Activated naive CD4-positive, alpha-beta T cell treated with anti-CD3 and anti-CD28 coated beads for 36 hours (primary cell): ENCODE data around the gene CDH13. TPM values are rescaled to one million over a fixed set of nuclear protein-coding genes. Genes with fewer than 3 reads are reported as not detected.

Source experiments
- CTCF ChIA-PET: fragments of 350-600 bp; sonication (Branson Sonifier 250); formaldehyde crosslinking; loops from one replicate; lab custom pipeline; 2021; ENCODE audit warnings: antibody characterized with exemption; lab: Charles Lee
- DNase-seq: peaks from one replicate; pipeline ENCODE4 v3.0.0-alpha.2; 2020
- H3K27ac Mint-ChIP-seq: one replicate; pipeline ENCODE4 v1.8.0; 2021; ENCODE audit warnings: mild to moderate bottlenecking, mixed read lengths
- H3K27me3 Mint-ChIP-seq: one replicate; pipeline ENCODE4 v1.8.0; 2021; ENCODE audit warnings: low read depth, mixed read lengths
- H3K36me3 Mint-ChIP-seq: one replicate; pipeline ENCODE4 v1.8.0; 2021; ENCODE audit warnings: low read depth, mixed read lengths
- H3K4me1 Mint-ChIP-seq: one replicate; pipeline ENCODE4 v1.8.0; 2021; ENCODE audit warnings: low read depth, mixed read lengths
- H3K4me3 Mint-ChIP-seq: one replicate; pipeline ENCODE4 v1.8.0; 2021; ENCODE audit warnings: mild to moderate bottlenecking, moderate library complexity, mixed read lengths
- H3K9me3 Mint-ChIP-seq: one replicate; pipeline ENCODE4 v1.8.0; 2021; ENCODE audit warnings: mixed read lengths
- intact Hi-C: fragments of 100-400 bp; cut with micrococcal nuclease; formaldehyde crosslinking; loops from one replicate; pipeline ENCODE4 v1.15.1; 2023
- total RNA-seq, 2 experiments: library from RNA; stranded (reverse); gene quantifications; one replicate each; pipeline ENCODE4 v1.2.3, GENCODE V29; 2021

The CDH13 gene
- total RNA-seq, 2 experiments from 2014 or later = not detected

DNA sequence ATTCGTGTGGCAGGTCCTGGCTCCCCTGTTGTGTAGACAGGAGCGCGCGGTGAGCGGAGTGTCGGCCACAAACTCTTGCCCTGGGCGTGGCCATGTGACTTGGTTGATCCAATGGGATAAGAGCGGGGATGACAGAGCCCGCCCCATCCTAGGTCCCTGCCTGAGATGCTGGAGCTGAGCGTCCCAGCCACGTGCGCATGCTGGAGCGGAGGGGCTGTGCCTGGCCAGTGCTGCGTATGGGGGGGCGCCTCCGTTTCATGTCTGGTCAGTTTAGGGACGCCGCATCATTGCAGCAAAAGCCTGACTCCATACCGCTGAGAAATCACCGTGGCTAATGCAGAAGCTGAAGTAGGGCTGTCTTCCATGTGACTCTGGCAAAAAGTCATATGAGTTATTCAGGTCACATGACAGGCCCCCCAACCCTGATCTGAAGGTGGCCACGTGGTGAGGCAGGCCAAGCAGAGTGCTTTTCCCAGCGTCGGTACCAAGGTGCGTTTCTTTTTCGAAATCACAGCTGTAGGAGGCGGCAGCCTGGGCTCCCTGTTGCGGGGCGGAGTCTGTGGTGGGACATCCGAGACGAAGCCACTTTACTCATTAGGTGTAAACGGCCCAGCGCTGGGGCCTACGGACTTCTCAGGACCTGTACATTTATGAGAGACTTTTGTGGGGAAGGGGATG, 1203.5 kb downstream of the CDH13 start:
- Mint-ChIP-seq H3K27me3 (no peaks in the 10 kb centered on the region), H3K36me3 (no peaks in the 10 kb centered on the region), H3K4me3 (no peak overlapping the region), H3K4me1 (peaks cover 4% of the 10 kb centered on the region), H3K27ac (no peak overlapping the region), H3K9me3 (no peaks in the 10 kb centered on the region)
- CTCF ChIA-PET = no interaction called here
- intact Hi-C loops = no loop called here
- DNase-seq = no peak

- no peaks in the 10 kb centered on the region for H3K27me3 Mint-ChIP-seq
- CTCF ChIA-PET = no interaction called here
- no peak overlapping the region for H3K4me3 Mint-ChIP-seq
- H3K9me3 Mint-ChIP-seq = no peaks in the 10 kb centered on the region
- H3K4me1 Mint-ChIP-seq = peaks cover 10% of the 10 kb centered on the region
- intact Hi-C loops = no loop called here
- H3K36me3 Mint-ChIP-seq = no peaks in the 10 kb centered on the region
- no peak for DNase-seq
- no peak overlapping the region for H3K27ac Mint-ChIP-seq
Measured at GRCh38 chr16:83830769-83831455, 1204.1 kb downstream of the CDH13 start.

DNA sequence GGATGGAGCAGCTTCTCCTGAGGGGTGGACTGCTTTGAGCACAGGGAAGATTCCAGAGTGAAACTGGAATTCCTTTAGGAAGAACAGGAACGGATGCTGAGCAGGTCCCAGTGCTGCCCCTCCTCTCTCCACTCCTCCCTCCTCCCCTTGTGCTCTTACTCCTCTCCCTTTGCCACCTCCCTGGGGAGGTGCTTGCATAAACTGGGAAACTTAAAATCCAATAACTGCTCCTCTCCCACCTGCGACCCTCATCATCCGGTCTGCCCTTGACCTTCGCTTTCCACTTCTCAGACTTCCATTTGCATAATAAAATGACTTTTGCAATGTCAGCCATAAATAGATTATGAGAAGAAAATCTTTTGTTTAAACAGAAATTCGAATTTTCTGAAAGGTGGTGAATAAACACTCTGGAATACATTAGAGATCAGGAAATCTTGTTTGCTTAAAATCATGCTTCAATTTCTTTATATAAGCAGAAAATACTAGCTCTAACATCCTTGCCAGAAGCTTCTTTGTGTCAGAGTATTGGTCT, 1204.8 kb downstream of the CDH13 start:
- intact Hi-C loops = no loop called here
- DNase-seq = no peak
- Mint-ChIP-seq H3K4me1 (peaks cover 13% of the 10 kb centered on the region), H3K9me3 (no peaks in the 10 kb centered on the region), H3K36me3 (no peaks in the 10 kb centered on the region), H3K4me3 (no peak overlapping the region), H3K27me3 (no peaks in the 10 kb centered on the region), H3K27ac (no peak overlapping the region)
- CTCF ChIA-PET = no interaction called here

DNA sequence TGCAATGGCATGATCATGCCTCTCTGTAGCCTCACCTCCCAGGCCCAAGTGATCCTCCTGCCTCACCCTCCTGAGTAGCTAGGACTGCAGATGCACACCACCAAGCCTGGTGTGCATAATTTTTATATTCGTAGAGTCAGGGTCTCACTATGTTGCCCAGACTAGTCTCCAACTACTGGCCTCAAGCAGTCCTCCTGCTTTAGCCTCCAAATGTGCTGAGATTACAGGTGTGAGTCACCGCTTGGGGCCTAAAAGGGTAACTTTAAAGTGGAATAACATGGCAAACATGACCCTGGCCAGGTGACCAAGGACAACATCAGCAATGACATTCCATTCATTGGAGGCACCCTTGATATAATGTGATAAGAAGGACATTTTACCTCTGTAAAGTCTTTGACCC, 1207.2 kb downstream of the CDH13 start:
- peaks cover 9% of the 10 kb centered on the region for H3K27me3 Mint-ChIP-seq
- peaks cover 14% of the 10 kb centered on the region for H3K4me1 Mint-ChIP-seq
- no peak for DNase-seq
- intact Hi-C loops = no loop called here
- no peak overlapping the region for H3K27ac Mint-ChIP-seq
- no peaks in the 10 kb centered on the region for H3K36me3 Mint-ChIP-seq
- no peaks in the 10 kb centered on the region for H3K9me3 Mint-ChIP-seq
- CTCF ChIA-PET = interaction anchor here (0.6 to 1.1 kb wide), 3 partner anchors 17 to 54 kb away, joined by 3 to 4 read pairs (median 4); no protein-coding TSS in a partner anchor
- H3K4me3 Mint-ChIP-seq = no peak overlapping the region

- Mint-ChIP-seq H3K27ac (no peak overlapping the region), H3K9me3 (no peaks in the 10 kb centered on the region), H3K36me3 (no peaks in the 10 kb centered on the region), H3K27me3 (peaks cover 9% of the 10 kb centered on the region), H3K4me3 (no peak overlapping the region), H3K4me1 (peaks cover 14% of the 10 kb centered on the region)
- DNase-seq = peak; percentile 8
- CTCF ChIA-PET = no interaction called here
- intact Hi-C loops = no loop called here
Measured at GRCh38 chr16:83835586-83836566, 1209.1 kb downstream of the CDH13 start.

GRCh38 chr16:83837566-83837965, 1210.8 kb downstream of the CDH13 start:
- Mint-ChIP-seq H3K36me3 (no peaks in the 10 kb centered on the region), H3K4me3 (no peak overlapping the region), H3K9me3 (no peaks in the 10 kb centered on the region), H3K27me3 (peaks cover 9% of the 10 kb centered on the region), H3K4me1 (peaks cover 14% of the 10 kb centered on the region), H3K27ac (no peak overlapping the region)
- DNase-seq = no peak
- CTCF ChIA-PET = interaction anchor here (1.2 kb wide), 1 partner anchor 10 kb away, joined by 3 read pairs; no protein-coding TSS in a partner anchor
- intact Hi-C loops = no loop called here

- Mint-ChIP-seq H3K27me3 (peaks cover 9% of the 10 kb centered on the region), H3K27ac (no peak overlapping the region), H3K36me3 (no peaks in the 10 kb centered on the region), H3K4me1 (peaks cover 14% of the 10 kb centered on the region), H3K4me3 (no peak overlapping the region), H3K9me3 (no peaks in the 10 kb centered on the region)
- CTCF ChIA-PET = no interaction called here
- intact Hi-C loops = no loop called here
- no peak for DNase-seq
Measured at GRCh38 chr16:83838151-83838550, 1211.4 kb downstream of the CDH13 start.

GRCh38 chr16:83839561-83839960, 1212.8 kb downstream of the CDH13 start:
- Mint-ChIP-seq H3K27ac (no peak overlapping the region), H3K4me3 (no peak overlapping the region), H3K9me3 (no peaks in the 10 kb centered on the region), H3K36me3 (no peaks in the 10 kb centered on the region), H3K4me1 (peaks cover 14% of the 10 kb centered on the region), H3K27me3 (peaks cover 9% of the 10 kb centered on the region)
- CTCF ChIA-PET = no interaction called here
- DNase-seq = no peak
- intact Hi-C loops = no loop called here

GRCh38 chr16:83840060-83840617, 1213.4 kb downstream of the CDH13 start:
- CTCF ChIA-PET = no interaction called here
- Mint-ChIP-seq H3K4me3 (no peak overlapping the region), H3K36me3 (no peaks in the 10 kb centered on the region), H3K9me3 (no peaks in the 10 kb centered on the region), H3K27me3 (peaks cover 9% of the 10 kb centered on the region), H3K27ac (no peak overlapping the region), H3K4me1 (peaks cover 14% of the 10 kb centered on the region)
- DNase-seq = no peak
- intact Hi-C loops = no loop called here

GRCh38 chr16:83842291-83842690, 1215.5 kb downstream of the CDH13 start:
- H3K27ac Mint-ChIP-seq = no peak overlapping the region
- peaks cover 8% of the 10 kb centered on the region for H3K27me3 Mint-ChIP-seq
- CTCF ChIA-PET = interaction anchor here (0.7 kb wide), 1 partner anchor 14 kb away, joined by 3 read pairs; no protein-coding TSS in a partner anchor
- no peaks in the 10 kb centered on the region for H3K9me3 Mint-ChIP-seq
- no peak for DNase-seq
- H3K4me3 Mint-ChIP-seq = no peak overlapping the region
- intact Hi-C loops = no loop called here
- no peaks in the 10 kb centered on the region for H3K4me1 Mint-ChIP-seq
- H3K36me3 Mint-ChIP-seq = no peaks in the 10 kb centered on the region

DNA sequence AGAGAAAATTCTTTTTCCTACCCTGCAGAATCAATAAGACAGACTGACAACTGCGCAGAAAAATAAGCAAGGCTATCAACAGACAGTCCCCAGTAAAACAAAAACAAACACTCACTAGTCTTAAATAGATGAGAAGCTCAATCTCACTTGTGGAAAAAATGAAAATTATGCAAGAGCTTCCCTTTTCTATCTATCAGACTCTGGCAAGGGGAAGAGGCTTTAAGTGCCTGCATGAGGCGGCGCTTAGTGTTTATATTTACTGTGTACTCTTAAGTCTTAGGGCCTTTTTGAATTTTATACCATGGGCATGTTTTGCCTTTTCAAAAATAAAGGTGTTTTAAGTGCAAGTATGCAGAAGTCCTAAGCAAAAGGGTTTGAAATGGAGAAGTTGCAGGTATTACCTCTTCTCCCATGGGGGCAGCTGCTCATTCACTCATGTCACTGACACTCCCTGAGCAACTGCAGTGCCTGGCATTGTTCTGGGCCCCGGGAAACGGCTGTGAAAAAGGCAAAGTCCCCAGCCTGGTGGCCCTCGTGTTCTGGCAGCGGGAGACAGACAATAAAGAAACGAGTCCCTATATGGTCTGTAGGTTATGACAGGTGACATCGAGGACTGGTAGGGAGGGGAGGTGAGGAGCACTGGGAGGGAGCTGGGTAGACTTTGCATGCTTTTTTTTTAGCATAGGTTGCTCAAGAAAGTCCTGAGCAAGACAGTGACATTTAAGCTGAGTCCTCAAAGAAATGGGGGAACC, 1216.2 kb downstream of the CDH13 start:
- H3K27ac Mint-ChIP-seq = no peak overlapping the region
- no peaks in the 10 kb centered on the region for H3K9me3 Mint-ChIP-seq
- CTCF ChIA-PET = no interaction called here
- H3K27me3 Mint-ChIP-seq = peaks cover 2% of the 10 kb centered on the region
- no peaks in the 10 kb centered on the region for H3K4me1 Mint-ChIP-seq
- no peak for DNase-seq
- intact Hi-C loops = no loop called here
- H3K4me3 Mint-ChIP-seq = no peak overlapping the region
- no peaks in the 10 kb centered on the region for H3K36me3 Mint-ChIP-seq
